IPS-20b (cell line): ENCODE data around the gene AK9.
A peak's percentile ranks its signal among the peaks of the same experiment; 100 is the strongest.
"Not testable (repeated sequence)": the region's sequence is repeated elsewhere in the genome, so short reads cannot be mapped to it uniquely, and the experiment has no call there.

Experiments used
- H3K27ac ChIP-seq: one replicate; pipeline ENCODE4 v1.5.1; 2013; ENCODE audit warnings: low read length
- H3K27me3 ChIP-seq: 2 replicates; pipeline ENCODE4 v1.6.1; 2013; ENCODE audit warnings: mild to moderate bottlenecking, low read length, inconsistent platforms; ENCODE audit not compliant: insufficient read depth
- H3K36me3 ChIP-seq: 2 replicates; pipeline ENCODE4 v1.6.1; 2013; ENCODE audit warnings: low read depth, mild to moderate bottlenecking, inconsistent platforms, low read length, moderate library complexity; ENCODE audit not compliant: insufficient read depth
- H3K4me1 ChIP-seq: 2 replicates; pipeline ENCODE4 v1.6.1; 2013; ENCODE audit warnings: mild to moderate bottlenecking, control low read depth, inconsistent platforms, low read length, moderate library complexity; ENCODE audit not compliant: insufficient read depth
- H3K4me3 ChIP-seq: 2 replicates; pipeline ENCODE4 v1.5.1; 2013; ENCODE audit warnings: mild to moderate bottlenecking, low read length, inconsistent platforms
- H3K9ac ChIP-seq: 2 replicates; pipeline ENCODE4 v1.6.1; 2013; ENCODE audit warnings: low read depth, mild to moderate bottlenecking, inconsistent platforms, low read length, moderate library complexity
- H3K9me3 ChIP-seq: 2 replicates; pipeline ENCODE4 v1.6.1; 2013; ENCODE audit warnings: mild to moderate bottlenecking, low read depth, low read length, inconsistent platforms; ENCODE audit not compliant: insufficient read depth

AK9 gene

DNA sequence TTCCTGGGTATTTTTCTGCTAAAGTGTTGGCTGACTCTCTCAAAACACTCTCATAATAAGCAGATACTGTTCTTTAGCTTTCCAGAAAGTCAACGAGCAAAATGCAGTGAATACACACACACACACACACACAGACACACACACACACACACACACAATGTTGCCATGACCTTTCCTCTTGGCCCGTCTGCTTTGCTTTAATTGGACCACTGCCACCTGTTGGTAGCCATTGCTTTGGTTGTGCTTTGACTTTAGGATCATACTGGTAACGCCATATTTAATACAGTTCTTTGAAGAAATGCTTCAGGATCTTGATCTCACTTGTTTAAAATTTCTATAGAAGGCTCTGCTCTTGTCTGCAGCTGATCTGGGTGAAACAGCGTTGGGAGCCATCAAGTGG lies 4.5 kb upstream of the AK9 start:
- Histone ChIP-seq H3K9ac (no peak overlapping the region), H3K36me3 (peaks cover 7% of the 10 kb centered on the region; the same call in 1 of the 2 replicates), H3K27ac (no peak overlapping the region), H3K4me3 (no peak overlapping the region), H3K27me3 (no peaks in the 10 kb centered on the region), H3K4me1 (no peaks in the 10 kb centered on the region), H3K9me3 (no peaks in the 10 kb centered on the region)

DNA sequence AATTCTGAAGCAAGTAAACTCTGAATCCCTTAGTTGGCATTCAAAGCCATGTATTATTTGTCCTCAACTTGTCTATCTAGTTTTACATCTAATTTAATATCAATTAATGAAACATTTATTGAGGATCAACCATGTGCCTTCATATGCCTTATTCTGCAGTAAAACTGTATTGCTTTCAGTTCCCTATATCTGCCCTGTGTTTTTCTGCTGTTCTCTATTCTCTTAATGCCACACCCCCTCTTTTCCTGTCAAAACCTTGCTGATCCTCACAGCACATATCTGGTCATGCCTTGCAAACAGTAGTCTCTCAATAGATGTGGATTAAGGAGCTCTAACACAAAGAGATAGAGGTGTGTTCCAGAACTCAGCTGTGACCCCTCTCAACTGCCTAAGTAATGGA lies 2.1 kb upstream of the AK9 start:
- no peak overlapping the region for H3K4me3 ChIP-seq
- H3K9me3 ChIP-seq: no peaks in the 10 kb centered on the region
- 0 out of 2 replicates have a peak, but pooled peaks cover 5% of the 10 kb centered on the region for H3K4me1 ChIP-seq
- no peaks in the 10 kb centered on the region; the same call in 1 of the 2 replicates for H3K27me3 ChIP-seq
- peaks cover 7% of the 10 kb centered on the region; the same call in 1 of the 2 replicates for H3K36me3 ChIP-seq
- H3K9ac ChIP-seq: no peak overlapping the region
- no peak overlapping the region for H3K27ac ChIP-seq

DNA sequence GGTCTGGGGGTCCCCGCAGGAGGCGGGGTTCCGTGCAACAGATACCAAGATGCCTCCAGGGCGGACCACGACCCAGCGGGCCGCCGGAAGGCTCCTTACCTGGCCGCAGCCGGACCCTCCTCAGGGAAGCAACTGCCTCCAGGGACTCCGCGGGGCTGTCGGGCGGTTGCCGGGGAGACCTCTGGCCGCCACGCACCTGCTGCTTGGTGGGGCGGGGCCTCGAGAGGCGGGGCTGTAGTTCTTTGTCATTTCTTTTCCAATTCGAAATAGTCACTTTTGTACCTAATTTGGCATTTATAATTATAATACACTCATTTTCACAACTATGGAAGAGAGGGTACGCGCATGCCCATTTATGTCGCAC lies 647 bp downstream of the AK9 start:
- Histone ChIP-seq H3K27me3 (no peaks in the 10 kb centered on the region; the same call in 1 of the 2 replicates), H3K27ac (no peak overlapping the region), H3K36me3 (no peaks in the 10 kb centered on the region), H3K4me3 (peak overlapping the region; percentile 98), H3K9ac (peak overlapping the region; percentile 85), H3K9me3 (no peaks in the 10 kb centered on the region), H3K4me1 (0 out of 2 replicates have a peak, but pooled peaks cover 5% of the 10 kb centered on the region)

DNA sequence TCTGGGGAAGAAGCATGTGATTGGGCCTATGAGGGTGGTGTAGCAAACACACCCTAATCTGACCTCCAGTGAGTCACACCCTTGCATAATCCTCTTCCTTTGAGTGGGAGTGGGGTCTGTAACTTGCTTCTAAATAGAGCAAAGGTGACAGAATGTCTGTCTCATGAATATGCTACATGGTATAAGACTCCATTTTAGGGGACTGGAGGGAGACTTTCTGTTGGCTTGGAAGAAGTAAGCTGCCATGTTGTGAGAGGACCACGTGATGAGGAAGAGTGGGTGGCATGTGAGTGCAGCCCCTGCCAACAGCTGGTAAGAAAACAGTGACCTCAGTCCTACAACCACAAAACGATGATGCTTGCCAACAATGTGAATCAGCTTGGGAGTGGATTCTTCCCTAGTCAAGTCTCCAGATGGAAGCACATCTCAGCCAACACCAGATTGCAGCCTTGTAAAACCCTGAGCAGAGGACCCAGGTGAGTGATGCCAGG lies 3.7 kb downstream of the AK9 start:
- Histone ChIP-seq H3K9ac (no peak overlapping the region), H3K27ac (no peak overlapping the region), H3K4me1 (0 out of 2 replicates have a peak, but pooled peaks cover 5% of the 10 kb centered on the region)

DNA sequence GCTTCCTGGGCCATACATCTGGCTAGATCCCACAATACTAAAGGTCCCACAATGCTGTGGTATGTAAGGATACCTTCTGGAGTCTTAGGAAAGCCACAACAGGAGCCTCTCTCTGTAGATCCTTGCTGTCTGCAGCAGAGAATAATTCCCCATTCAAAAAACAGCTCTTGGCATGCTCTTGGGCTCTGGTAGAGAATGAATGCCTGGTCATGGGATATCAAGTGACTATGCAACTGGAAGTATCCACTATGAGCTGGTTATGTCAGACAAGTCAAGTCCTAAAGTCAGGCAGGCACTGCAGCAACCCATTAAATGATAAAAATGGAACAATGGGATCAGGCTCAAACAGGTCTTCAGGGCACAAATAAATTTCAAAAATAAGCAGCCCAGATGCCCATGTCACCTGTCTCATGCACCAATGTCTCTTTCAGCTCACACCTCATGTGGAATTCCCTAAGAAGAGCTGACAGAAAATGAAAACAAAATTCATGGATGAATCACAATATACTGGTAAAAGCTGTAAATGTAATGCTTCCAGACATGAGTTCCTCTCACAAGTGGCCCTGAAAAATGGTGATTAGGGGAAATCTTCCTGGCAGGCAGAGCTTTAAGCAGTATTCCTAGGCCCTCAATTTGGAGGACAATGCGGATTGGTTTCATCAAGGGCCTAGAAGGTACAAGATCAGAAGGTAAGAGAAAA lies 4.3 kb downstream of the AK9 start:
- H3K36me3 ChIP-seq: no peaks in the 10 kb centered on the region
- 0 out of 2 replicates have a peak, but pooled peaks cover 5% of the 10 kb centered on the region for H3K4me1 ChIP-seq
- H3K27ac ChIP-seq: no peak overlapping the region
- no peaks in the 10 kb centered on the region for H3K9me3 ChIP-seq
- H3K9ac ChIP-seq: no peak overlapping the region
- no peak overlapping the region for H3K4me3 ChIP-seq
- H3K27me3 ChIP-seq: no peaks in the 10 kb centered on the region; the same call in 1 of the 2 replicates

More for the DNA sequence above, 3.7 kb downstream of the AK9 start:
- no peaks in the 10 kb centered on the region for H3K9me3 ChIP-seq
- no peaks in the 10 kb centered on the region; the same call in 1 of the 2 replicates for H3K27me3 ChIP-seq
- H3K36me3 ChIP-seq: no peaks in the 10 kb centered on the region
- H3K4me3 ChIP-seq: no peak overlapping the region

DNA sequence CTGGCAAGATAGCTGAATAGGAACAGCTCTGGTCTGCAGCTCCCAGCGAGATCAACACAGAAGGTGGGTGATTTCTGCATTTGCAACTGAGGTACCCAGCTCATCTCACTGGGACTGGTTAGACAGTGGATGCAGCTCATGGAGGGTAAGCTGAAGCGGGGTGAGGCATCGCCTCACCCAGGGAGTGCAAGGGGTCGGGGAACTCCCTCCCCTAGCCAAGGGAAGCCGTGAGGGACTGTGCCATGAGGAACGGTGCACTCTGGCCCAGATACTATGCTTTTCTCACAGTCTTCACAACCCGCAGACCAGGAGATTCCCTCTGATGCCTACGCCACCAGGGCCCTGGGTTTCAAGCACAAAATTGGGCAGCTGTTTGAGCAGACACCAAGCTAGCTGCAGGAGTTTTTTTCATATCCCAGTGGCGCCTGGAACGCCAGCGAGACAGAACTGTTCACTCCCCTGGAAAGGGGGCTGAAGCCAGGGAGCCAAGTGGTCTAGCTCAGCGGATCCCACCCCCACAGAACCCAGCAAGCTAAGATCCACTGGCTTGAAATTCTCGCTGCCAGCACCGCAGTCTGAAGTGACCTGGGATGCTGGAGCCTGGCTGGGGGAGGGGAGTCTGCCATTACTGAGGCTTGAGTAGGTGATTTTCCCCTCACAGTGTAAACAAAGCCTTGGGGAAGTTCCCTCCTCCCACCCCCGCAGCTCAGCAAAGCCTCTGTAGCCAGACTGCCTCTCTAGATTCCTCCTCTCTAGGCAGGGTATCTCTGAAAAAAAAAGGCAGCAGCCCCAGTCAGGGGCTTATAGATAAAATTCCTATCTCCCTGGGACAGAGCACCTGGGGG lies 12.1 kb downstream of the AK9 start:
- not testable (repeated sequence) for H3K9me3 ChIP-seq, H3K27me3 ChIP-seq, H3K4me1 ChIP-seq, H3K4me3 ChIP-seq, H3K36me3 ChIP-seq
- Histone ChIP-seq H3K27ac (peak overlapping the region; percentile 74), H3K9ac (peak overlapping the region; percentile 69; the same call in 1 of the 2 replicates)

DNA sequence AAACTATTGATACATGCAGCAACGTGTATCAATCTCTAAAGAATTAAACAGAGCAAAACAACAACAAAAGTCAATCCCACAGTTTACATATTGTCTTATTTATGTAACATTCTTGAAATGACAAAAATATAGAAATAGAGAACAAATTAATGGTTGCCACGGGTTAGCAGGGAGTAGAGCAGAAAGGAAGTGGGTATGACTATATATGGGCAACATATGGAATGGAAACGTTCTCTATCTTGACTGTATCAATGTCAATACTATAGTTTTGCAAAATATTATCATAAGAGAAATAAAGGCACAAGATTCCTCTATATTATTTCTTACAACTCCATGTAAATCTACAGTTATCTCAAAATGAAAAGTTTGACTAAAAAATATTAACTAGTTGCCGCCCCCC lies 12.8 kb downstream of the AK9 start:
- Histone ChIP-seq H3K9me3 (no peaks in the 10 kb centered on the region), H3K36me3 (no peaks in the 10 kb centered on the region), H3K27me3 (no peaks in the 10 kb centered on the region), H3K9ac (peak overlapping the region; percentile 69; the same call in 1 of the 2 replicates), H3K4me1 (peaks cover 4% of the 10 kb centered on the region; the same call in 1 of the 2 replicates), H3K27ac (no peak overlapping the region), H3K4me3 (no peak overlapping the region)

DNA sequence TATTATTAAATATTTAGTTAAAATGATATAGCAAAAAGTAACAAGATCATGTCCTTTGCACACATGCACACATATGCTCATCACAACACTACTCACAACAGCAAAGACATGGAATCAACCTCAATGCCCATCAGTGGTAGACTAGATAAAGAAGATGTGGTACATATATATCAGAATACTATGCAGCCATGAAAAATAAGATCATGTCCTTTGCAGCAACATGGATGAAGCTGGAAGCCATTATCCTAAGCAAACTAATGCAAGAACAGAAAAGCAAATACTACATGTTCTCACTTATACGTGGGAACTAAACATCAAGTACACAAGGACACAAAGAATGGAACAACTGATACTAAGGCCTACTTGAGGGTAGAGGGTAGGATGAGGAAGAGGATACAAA lies 14.3 kb downstream of the AK9 start:
- H3K9ac ChIP-seq: no peak overlapping the region
- peaks cover 10% of the 10 kb centered on the region; the same call in 1 of the 2 replicates for H3K4me1 ChIP-seq
- no peaks in the 10 kb centered on the region for H3K27me3 ChIP-seq
- H3K4me3 ChIP-seq: no peak overlapping the region
- H3K36me3 ChIP-seq: no peaks in the 10 kb centered on the region
- no peaks in the 10 kb centered on the region for H3K9me3 ChIP-seq
- no peak overlapping the region for H3K27ac ChIP-seq

DNA sequence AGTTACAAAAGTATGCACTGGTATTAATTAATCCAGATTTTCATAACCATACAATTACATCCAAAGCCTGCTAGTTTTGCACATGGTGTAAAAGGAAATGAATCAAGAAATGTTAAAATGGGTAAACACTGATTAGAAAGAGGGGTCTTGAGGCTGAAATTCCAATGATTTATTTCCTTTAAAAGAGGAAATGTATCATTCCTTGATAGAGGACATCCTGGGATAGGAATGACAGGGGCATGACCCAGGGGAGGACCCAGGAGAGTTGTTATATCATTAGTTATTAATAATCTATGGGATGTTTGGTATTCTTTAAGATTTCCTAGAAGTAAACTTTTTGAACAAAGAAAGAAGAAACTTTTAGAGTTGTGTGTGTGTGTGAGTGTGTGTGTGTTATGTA lies 18.2 kb downstream of the AK9 start:
- no peak overlapping the region for H3K9ac ChIP-seq
- H3K36me3 ChIP-seq: no peaks in the 10 kb centered on the region
- H3K4me3 ChIP-seq: no peak overlapping the region
- no peaks in the 10 kb centered on the region for H3K27me3 ChIP-seq
- H3K9me3 ChIP-seq: no peaks in the 10 kb centered on the region
- H3K4me1 ChIP-seq: peaks cover 6% of the 10 kb centered on the region; the same call in 1 of the 2 replicates
- H3K27ac ChIP-seq: no peak overlapping the region

DNA sequence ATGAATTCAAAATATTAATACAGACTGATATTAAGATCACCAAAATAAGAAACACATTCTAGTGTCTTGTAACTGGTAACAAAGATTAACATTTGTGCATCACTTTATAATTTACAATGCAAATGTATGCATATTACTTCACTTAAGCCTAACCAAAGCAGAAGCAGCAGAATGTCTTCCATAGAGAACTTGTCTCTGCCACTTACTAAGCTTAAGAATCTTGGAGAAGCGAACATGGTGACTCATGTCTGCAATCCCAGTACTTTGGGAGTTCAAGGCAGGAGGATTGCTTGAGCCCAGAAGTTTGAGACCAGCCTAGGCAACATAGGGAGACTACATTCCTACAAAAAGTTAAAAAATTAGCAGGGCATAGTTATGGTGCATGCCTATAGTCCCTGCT lies 18.8 kb downstream of the AK9 start:
- H3K27ac ChIP-seq: no peak overlapping the region
- H3K4me1 ChIP-seq: peaks cover 6% of the 10 kb centered on the region; the same call in 1 of the 2 replicates
- H3K4me3 ChIP-seq: no peak overlapping the region
- no peaks in the 10 kb centered on the region for H3K9me3 ChIP-seq
- H3K27me3 ChIP-seq: no peaks in the 10 kb centered on the region
- no peak overlapping the region for H3K9ac ChIP-seq
- H3K36me3 ChIP-seq: no peaks in the 10 kb centered on the region

DNA sequence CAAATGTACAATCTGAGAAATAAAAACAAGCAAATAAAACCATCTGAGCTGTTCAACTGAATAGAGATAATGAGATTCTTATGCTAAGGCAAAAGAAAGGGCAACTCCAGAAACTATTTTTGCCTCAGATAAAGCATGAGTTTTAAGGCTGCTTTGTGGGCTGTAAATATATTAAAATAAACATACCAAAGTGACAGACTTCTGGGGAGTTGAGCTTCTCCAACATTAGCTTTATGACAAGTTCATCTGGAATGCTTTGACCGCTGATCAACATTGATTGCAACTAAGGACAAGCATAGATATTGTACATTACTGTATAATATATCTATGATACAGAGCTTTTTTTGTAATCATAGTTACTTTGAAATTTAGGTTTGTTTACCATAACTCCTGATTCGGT lies 19.3 kb downstream of the AK9 start:
- H3K27ac ChIP-seq: no peak overlapping the region
- H3K9me3 ChIP-seq: no peaks in the 10 kb centered on the region
- no peaks in the 10 kb centered on the region for H3K36me3 ChIP-seq
- no peak overlapping the region for H3K4me3 ChIP-seq
- H3K4me1 ChIP-seq: peaks cover 6% of the 10 kb centered on the region; the same call in 1 of the 2 replicates
- no peaks in the 10 kb centered on the region for H3K27me3 ChIP-seq
- H3K9ac ChIP-seq: no peak overlapping the region
